ENCODE results near the gene POPDC2. TPM values are rescaled to one million over a fixed set of nuclear protein-coding genes. Genes with fewer than 3 reads are reported as not detected.

Gene POPDC2
- total and polyA plus RNA-seq, 2 donors (not counting 1 experiment from before 2014, with no cell fraction given) = 8.0 to 9.5 TPM

DNA sequence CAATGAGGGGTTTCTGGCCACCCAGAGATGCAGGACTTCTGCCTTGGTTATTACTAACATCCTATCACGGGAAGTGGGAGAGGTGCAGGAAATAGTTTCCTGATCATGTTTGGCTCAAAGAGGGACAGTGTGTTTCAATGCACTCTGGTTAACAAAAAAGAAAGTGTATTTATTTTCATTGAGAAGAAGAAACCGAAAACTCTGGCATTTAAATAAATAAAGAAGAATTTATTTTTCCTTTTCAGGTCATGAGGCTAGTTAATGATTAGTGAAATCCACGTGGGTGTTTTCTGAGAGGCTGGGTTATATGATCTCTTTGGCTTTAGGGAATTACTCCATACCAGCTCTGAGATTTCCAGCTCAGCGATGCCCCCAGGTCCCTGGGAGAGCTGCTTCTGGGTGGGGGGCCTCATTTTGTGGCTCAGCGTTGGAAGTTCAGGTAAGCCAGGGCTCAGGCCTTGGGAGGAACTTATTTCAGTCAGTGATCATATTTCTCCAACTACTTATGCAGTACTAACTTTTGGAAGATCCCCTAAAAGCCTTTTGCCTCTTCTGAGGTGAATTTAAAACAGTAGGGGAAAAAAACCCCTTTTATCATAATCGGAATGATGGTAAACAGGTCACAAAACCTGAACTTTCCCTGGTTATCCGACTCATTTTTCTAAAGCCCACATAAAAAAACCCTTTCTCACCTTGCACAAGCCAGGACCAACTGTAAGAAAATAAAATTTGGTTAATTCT, 62.7 kb downstream of the POPDC2 start, which contains the start of gene PLA1A:
PLA1A (plus strand) TSS at position 338 of the 741 bp plus-strand sequence; CDS start at position 367, 29 bp downstream.
- Histone ChIP-seq H3K4me1 (ENCODE audit: control insufficient read depth in 2 of 2, insufficient read depth in 2 of 2, low read length in 2 of 2) (peaks cover 7 to 15% of the 10 kb centered on the region in 2 donors), H4K20me1 (ENCODE audit: control insufficient read depth, insufficient read depth, low read length, poor library complexity, severe bottlenecking) (no peaks in the 10 kb centered on the region), H3K27ac (ENCODE audit: low read length in 2 of 2) (no peak within 1 kb of the TSS), H3K79me2 (ENCODE audit: control insufficient read depth, insufficient read depth, low read length) (no peaks in the 10 kb centered on the region), H3K4me2 (replicated peaks; ENCODE audit: low read depth, low read length, poor library complexity, severe bottlenecking) (no peak within 1 kb of the TSS), H3K9ac (ENCODE audit: low read length) (no peak within 1 kb of the TSS), H3K27me3 (replicated peaks in 1 of 4; ENCODE audit: control extremely low read depth in 1 of 4, control insufficient read depth in 3 of 4, insufficient read depth in 4 of 4, low read length in 3 of 4) (no peaks in the 10 kb centered on the region), H3K4me3 (ENCODE audit: control extremely low read depth in 1 of 5, extremely low read depth in 1 of 5, insufficient read depth in 1 of 5, low read depth in 2 of 5, low read length in 4 of 5) (no peak within 1 kb of the TSS), H3K9me3 (ENCODE audit: control extremely low read depth in 1 of 3, control insufficient read depth in 2 of 3, insufficient read depth in 1 of 3, low read length in 2 of 3) (no peaks in the 10 kb centered on the region), H3K36me3 (replicated peaks in 1 of 2; ENCODE audit: control extremely low read depth in 1 of 2, control insufficient read depth in 1 of 2, extremely low read depth in 1 of 2, insufficient read depth in 2 of 2, low read length in 1 of 2) (no peaks in the 10 kb centered on the region), H2AFZ (ENCODE audit: insufficient read depth, low read depth, low read length, poor library complexity, severe bottlenecking) (peak within 1 kb of the TSS; percentile 29)
- Mint-ChIP-seq H3K4me3 (no peak within 1 kb of the TSS), H3K9me3 (ENCODE audit: insufficient read depth) (no peaks in the 10 kb centered on the region), H3K4me1 (peaks cover 37% of the 10 kb centered on the region), H3K27ac (no peak within 1 kb of the TSS), H3K27me3 (no peaks in the 10 kb centered on the region)
- ChIA-PET POLR2A (no interaction called here), CTCF (no interaction called here)
- DNase-seq = no peak
- no CpG with 5 or more reads among the region's 7 CpGs for WGBS (ENCODE audit: insufficient coverage)
- TF ChIP-seq, protein P1, sequence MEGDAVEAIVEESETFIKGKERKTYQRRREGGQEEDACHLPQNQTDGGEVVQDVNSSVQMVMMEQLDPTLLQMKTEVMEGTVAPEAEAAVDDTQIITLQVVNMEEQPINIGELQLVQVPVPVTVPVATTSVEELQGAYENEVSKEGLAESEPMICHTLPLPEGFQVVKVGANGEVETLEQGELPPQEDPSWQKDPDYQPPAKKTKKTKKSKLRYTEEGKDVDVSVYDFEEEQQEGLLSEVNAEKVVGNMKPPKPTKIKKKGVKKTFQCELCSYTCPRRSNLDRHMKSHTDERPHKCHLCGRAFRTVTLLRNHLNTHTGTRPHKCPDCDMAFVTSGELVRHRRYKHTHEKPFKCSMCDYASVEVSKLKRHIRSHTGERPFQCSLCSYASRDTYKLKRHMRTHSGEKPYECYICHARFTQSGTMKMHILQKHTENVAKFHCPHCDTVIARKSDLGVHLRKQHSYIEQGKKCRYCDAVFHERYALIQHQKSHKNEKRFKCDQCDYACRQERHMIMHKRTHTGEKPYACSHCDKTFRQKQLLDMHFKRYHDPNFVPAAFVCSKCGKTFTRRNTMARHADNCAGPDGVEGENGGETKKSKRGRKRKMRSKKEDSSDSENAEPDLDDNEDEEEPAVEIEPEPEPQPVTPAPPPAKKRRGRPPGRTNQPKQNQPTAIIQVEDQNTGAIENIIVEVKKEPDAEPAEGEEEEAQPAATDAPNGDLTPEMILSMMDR (IDR thresholded peaks at IDR 0.05) = no peak
- TF ChIP-seq EZH2 (IDR thresholded peaks at IDR 0.05; ENCODE audit: borderline replicate concordance, insufficient read depth, low read depth, low read length, poor library complexity, severe bottlenecking) = no peak
- ATAC-seq (ENCODE audit: low read depth) = no peak
- intact Hi-C loops (cut with micrococcal nuclease) = loop anchor here (5.0 kb wide), 1 partner anchor 40 kb away; the partner anchor contains the start of gene CD80

DNA sequence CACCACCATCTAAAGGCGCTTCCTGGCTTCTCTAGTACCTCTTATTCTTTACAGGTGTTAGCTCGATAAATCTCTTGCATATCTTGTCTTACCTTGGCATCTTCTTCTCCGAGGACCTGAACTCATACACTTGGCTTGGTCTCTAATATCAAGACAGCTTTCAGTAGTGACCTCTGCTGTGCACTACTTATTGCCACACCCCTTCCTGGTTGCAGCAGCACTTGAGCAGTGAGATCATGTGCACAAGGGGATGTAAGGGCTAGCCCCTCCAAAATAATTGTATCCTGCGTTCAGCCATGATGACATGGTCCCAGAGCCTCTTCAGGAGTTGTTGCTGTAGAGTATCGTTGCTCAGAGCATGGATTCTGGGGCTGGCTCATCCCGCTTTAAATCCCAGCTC, 64.0 kb downstream of the POPDC2 start:
- Histone ChIP-seq H4K20me1 (ENCODE audit: control insufficient read depth, insufficient read depth, low read length, poor library complexity, severe bottlenecking) (no peaks in the 10 kb centered on the region), H3K9ac (ENCODE audit: low read length) (no peak overlapping the region), H3K9me3 (ENCODE audit: control extremely low read depth in 1 of 3, control insufficient read depth in 2 of 3, insufficient read depth in 1 of 3, low read length in 2 of 3) (no peaks in the 10 kb centered on the region), H3K36me3 (replicated peaks in 1 of 2; ENCODE audit: control extremely low read depth in 1 of 2, control insufficient read depth in 1 of 2, extremely low read depth in 1 of 2, insufficient read depth in 2 of 2, low read length in 1 of 2) (no peaks in the 10 kb centered on the region), H3K4me2 (replicated peaks; ENCODE audit: low read depth, low read length, poor library complexity, severe bottlenecking) (peak overlapping the region; percentile 4), H3K79me2 (ENCODE audit: control insufficient read depth, insufficient read depth, low read length) (no peaks in the 10 kb centered on the region), H3K27ac (ENCODE audit: low read length in 2 of 2) (no peak overlapping the region), H2AFZ (ENCODE audit: insufficient read depth, low read depth, low read length, poor library complexity, severe bottlenecking) (peak overlapping the region; percentile 29), H3K4me1 (ENCODE audit: control insufficient read depth in 2 of 2, insufficient read depth in 2 of 2, low read length in 2 of 2) (peaks cover 7 to 15% of the 10 kb centered on the region in 2 donors), H3K27me3 (replicated peaks in 1 of 4; ENCODE audit: control extremely low read depth in 1 of 4, control insufficient read depth in 3 of 4, insufficient read depth in 4 of 4, low read length in 3 of 4) (no peaks in the 10 kb centered on the region), H3K4me3 (ENCODE audit: control extremely low read depth in 1 of 5, extremely low read depth in 1 of 5, insufficient read depth in 1 of 5, low read depth in 2 of 5, low read length in 4 of 5) (no peak overlapping the region)
- Mint-ChIP-seq H3K27ac (no peak overlapping the region), H3K9me3 (ENCODE audit: insufficient read depth) (no peaks in the 10 kb centered on the region), H3K4me3 (peak overlapping the region; percentile 1), H3K27me3 (no peaks in the 10 kb centered on the region), H3K4me1 (peaks cover 37% of the 10 kb centered on the region)
- 80% methylated on average over 5 of the region's 6 CpGs for WGBS (ENCODE audit: insufficient coverage)
- ChIA-PET POLR2A (interaction anchor here (0.6 kb wide), 1 partner anchor 33 kb away, joined by 4 read pairs; no protein-coding TSS in a partner anchor), CTCF (no interaction called here)
- no peak for TF ChIP-seq EZH2 (IDR thresholded peaks at IDR 0.05; ENCODE audit: borderline replicate concordance, insufficient read depth, low read depth, low read length, poor library complexity, severe bottlenecking)
- TF ChIP-seq, protein P1 (IDR thresholded peaks at IDR 0.05) = no peak
- no peak for ATAC-seq (ENCODE audit: low read depth)
- intact Hi-C loops (cut with micrococcal nuclease) = loop anchor here (5.0 kb wide), 1 partner anchor 39 kb away; the partner anchor contains the start of gene CD80
- DNase-seq = no peak
